Glutamatergic neuron (in vitro differentiated cells): ENCODE data around the gene ATXN3L. TPM values are rescaled to one million over a fixed set of nuclear protein-coding genes. Genes with fewer than 3 reads are reported as not detected.

Experiments
- DNase-seq: peaks from one replicate; pipeline ENCODE4 v3.0.0; 2022
- H3K27ac Mint-ChIP-seq: one replicate; pipeline ENCODE4 v1.8.0; 2020; ENCODE audit warnings: mild to moderate bottlenecking, mixed read lengths, inconsistent platforms; ENCODE audit not compliant: unreplicated experiment
- H3K27me3 Mint-ChIP-seq: one replicate; pipeline ENCODE4 v1.8.0; 2020; ENCODE audit warnings: mild to moderate bottlenecking, moderate library complexity, mixed read lengths, inconsistent platforms; ENCODE audit not compliant: unreplicated experiment
- H3K36me3 Mint-ChIP-seq: one replicate; pipeline ENCODE4 v1.8.0; 2020; ENCODE audit warnings: mild to moderate bottlenecking, mixed read lengths, inconsistent platforms; ENCODE audit not compliant: unreplicated experiment
- H3K4me1 Mint-ChIP-seq: one replicate; pipeline ENCODE4 v1.8.0; 2020; ENCODE audit warnings: mild to moderate bottlenecking, low read depth, mixed read lengths, inconsistent platforms; ENCODE audit not compliant: unreplicated experiment
- H3K4me3 Mint-ChIP-seq: one replicate; pipeline ENCODE4 v1.8.0; 2020; ENCODE audit warnings: mild to moderate bottlenecking, mixed read lengths, inconsistent platforms; ENCODE audit not compliant: unreplicated experiment
- H3K9me3 Mint-ChIP-seq: one replicate; pipeline ENCODE4 v1.8.0; 2020; ENCODE audit warnings: mild to moderate bottlenecking, moderate library complexity, mixed read lengths, inconsistent platforms; ENCODE audit not compliant: unreplicated experiment
- CTCF ChIP-seq: fragments of 200-600 bp; sonication (generic); IDR thresholded peaks from one replicate; pipeline ENCODE4 v1.5.0; 2021; ENCODE audit not compliant: partially characterized antibody, unreplicated experiment
- total RNA-seq: library from RNA; stranded (reverse); fragmentation: NEBNext Ultra II Directional; extraction: Animal tissue kit (Norgen Biotek cat#: 25700); gene quantifications from one replicate; pipeline ENCODE4 v1.2.1, GENCODE V29; 2021; ENCODE audit not compliant: unreplicated experiment

Gene ATXN3L
- total RNA-seq, 1 donor from 2014 or later: not detected

GRCh38 chrX:13298836-13299235 lies 21.0 kb downstream of the ATXN3L start:
- no peak for TF ChIP-seq CTCF
- H3K36me3 Mint-ChIP-seq: no peaks in the 10 kb centered on the region

GRCh38 chrX:13295841-13296240 lies 24.0 kb downstream of the ATXN3L start:
- DNase-seq: no peak
- Mint-ChIP-seq H3K4me3 (no peak overlapping the region), H3K9me3 (no peaks in the 10 kb centered on the region), H3K27me3 (no peaks in the 10 kb centered on the region), H3K27ac (no peak overlapping the region), H3K4me1 (no peaks in the 10 kb centered on the region), H3K36me3 (no peaks in the 10 kb centered on the region)
- no peak for TF ChIP-seq CTCF

More at GRCh38 chrX:13298836-13299235, 21.0 kb downstream of the ATXN3L start:
- no peak overlapping the region for H3K4me3 Mint-ChIP-seq
- no peaks in the 10 kb centered on the region for H3K9me3 Mint-ChIP-seq
- no peak for DNase-seq
- H3K27me3 Mint-ChIP-seq: no peaks in the 10 kb centered on the region
- no peaks in the 10 kb centered on the region for H3K4me1 Mint-ChIP-seq
- no peak overlapping the region for H3K27ac Mint-ChIP-seq

- no peaks in the 10 kb centered on the region for H3K36me3 Mint-ChIP-seq
- H3K27ac Mint-ChIP-seq: no peak overlapping the region
- no peak for DNase-seq
- TF ChIP-seq CTCF: no peak
- H3K9me3 Mint-ChIP-seq: no peaks in the 10 kb centered on the region
- H3K4me1 Mint-ChIP-seq: no peaks in the 10 kb centered on the region
- H3K4me3 Mint-ChIP-seq: no peak overlapping the region
- H3K27me3 Mint-ChIP-seq: no peaks in the 10 kb centered on the region
Observed at GRCh38 chrX:13293700-13294099, 26.2 kb downstream of the ATXN3L start.

GRCh38 chrX:13290891-13291614 lies 28.8 kb downstream of the ATXN3L start:
- Mint-ChIP-seq H3K36me3 (no peaks in the 10 kb centered on the region), H3K27ac (no peak overlapping the region), H3K9me3 (no peaks in the 10 kb centered on the region), H3K27me3 (no peaks in the 10 kb centered on the region), H3K4me1 (no peaks in the 10 kb centered on the region), H3K4me3 (no peak overlapping the region)
- no peak for TF ChIP-seq CTCF
- no peak for DNase-seq

GRCh38 chrX:13288671-13289070 lies 31.2 kb downstream of the ATXN3L start:
- H3K36me3 Mint-ChIP-seq: no peaks in the 10 kb centered on the region
- TF ChIP-seq CTCF: no peak
- no peak overlapping the region for H3K4me3 Mint-ChIP-seq
- H3K27me3 Mint-ChIP-seq: no peaks in the 10 kb centered on the region
- DNase-seq: no peak
- H3K27ac Mint-ChIP-seq: no peak overlapping the region
- H3K4me1 Mint-ChIP-seq: no peaks in the 10 kb centered on the region
- H3K9me3 Mint-ChIP-seq: peaks cover 4% of the 10 kb centered on the region
